B cell (primary cell): ENCODE results near the gene C1QL2.

Source experiments
- EZH2 ChIP-seq: IDR thresholded peaks from 2 replicates; pipeline ENCODE4 v1.6.1; 2012; ENCODE audit warnings: borderline replicate concordance, low read depth, mild to moderate bottlenecking, moderate library complexity, low read length; ENCODE audit not compliant: insufficient read depth, poor library complexity, severe bottlenecking
- TF ChIP-seq, protein P1 (sequence below): fragments of 200-600 bp; IDR thresholded peaks from one replicate; pipeline ENCODE4 v1.8.0; 2022; ENCODE audit warnings: antibody characterized with exemption, mild to moderate bottlenecking

- TF ChIP-seq, protein P1, sequence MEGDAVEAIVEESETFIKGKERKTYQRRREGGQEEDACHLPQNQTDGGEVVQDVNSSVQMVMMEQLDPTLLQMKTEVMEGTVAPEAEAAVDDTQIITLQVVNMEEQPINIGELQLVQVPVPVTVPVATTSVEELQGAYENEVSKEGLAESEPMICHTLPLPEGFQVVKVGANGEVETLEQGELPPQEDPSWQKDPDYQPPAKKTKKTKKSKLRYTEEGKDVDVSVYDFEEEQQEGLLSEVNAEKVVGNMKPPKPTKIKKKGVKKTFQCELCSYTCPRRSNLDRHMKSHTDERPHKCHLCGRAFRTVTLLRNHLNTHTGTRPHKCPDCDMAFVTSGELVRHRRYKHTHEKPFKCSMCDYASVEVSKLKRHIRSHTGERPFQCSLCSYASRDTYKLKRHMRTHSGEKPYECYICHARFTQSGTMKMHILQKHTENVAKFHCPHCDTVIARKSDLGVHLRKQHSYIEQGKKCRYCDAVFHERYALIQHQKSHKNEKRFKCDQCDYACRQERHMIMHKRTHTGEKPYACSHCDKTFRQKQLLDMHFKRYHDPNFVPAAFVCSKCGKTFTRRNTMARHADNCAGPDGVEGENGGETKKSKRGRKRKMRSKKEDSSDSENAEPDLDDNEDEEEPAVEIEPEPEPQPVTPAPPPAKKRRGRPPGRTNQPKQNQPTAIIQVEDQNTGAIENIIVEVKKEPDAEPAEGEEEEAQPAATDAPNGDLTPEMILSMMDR: no peak
- no peak for TF ChIP-seq EZH2
These were observed 15.1 kb upstream of the C1QL2 start for GRCh38 chr2:119173556-119174060.
